Inferior parietal cortex (tissue), 1 donor: ENCODE measurements around the gene SARDH.

Source experiments
- DNase-seq: peaks from one replicate; pipeline ENCODE4 v3.0.0-alpha.2; 2016; ENCODE audit errors: extremely low spot score

The SARDH gene

DNA sequence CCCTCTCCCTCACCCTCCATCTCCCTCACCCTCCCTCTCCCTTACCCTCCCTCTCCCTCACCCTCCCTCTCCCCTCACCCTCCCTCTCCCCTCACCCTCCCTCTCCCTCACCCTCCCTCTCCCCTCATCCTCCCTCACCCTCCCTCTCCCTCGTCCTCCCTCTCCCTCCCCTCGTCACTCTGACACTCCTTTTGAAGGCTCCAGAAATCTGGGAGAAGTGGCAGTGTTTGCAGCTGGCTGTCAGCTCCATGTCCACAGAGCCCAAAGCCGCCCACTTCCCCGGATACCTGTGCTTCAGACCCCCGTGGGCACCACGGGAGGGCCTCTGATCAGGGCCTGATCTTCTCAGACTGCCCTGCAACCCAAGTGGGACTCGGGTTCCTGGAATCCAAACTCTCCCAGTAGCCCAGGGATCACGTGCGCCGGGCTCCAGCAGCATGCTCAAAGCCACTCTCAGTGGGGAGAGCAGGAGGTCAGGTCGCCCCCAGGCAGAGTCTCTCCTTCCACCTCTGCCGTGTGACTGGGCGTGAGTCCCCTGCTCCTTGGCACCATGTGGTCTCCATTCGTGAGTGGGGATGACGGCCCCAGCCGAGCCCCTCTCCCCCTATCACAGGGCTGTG lies 68.9 kb downstream of the SARDH start:
- no peak for DNase-seq

DNA sequence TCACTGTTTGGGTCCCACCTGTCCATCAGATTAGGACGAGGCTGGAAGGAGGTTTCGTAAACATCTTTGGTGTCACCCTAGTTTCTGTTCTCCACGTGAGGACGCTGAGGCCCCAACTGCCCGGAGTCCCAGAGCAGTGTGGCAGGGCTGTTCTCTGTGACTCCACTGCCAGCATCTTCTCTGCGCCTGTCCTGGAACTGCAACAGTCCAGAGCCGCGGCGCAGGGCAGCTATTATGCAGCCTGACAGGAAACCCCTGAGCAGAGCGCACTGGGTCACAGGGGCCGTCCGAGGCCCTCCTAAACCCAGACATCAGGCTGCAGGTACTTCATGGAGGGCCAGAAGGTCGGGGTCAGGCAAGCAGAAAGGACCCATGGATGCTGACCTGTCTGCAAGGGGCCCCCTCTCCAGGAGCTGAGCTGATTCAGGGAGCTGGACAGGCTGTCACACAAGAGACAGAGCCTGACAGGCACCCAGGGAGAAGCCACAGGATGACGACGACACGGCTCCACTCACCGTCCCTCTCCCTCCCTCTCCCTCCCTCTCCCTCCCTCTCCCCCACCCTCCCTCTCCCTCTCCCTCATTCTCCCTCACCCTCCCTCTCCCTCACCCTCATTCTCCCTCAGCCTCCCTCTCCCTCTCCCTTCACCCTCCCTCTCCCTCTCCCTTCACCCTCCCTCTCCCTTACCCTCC lies 70.2 kb downstream of the SARDH start:
- DNase-seq: no peak

DNA sequence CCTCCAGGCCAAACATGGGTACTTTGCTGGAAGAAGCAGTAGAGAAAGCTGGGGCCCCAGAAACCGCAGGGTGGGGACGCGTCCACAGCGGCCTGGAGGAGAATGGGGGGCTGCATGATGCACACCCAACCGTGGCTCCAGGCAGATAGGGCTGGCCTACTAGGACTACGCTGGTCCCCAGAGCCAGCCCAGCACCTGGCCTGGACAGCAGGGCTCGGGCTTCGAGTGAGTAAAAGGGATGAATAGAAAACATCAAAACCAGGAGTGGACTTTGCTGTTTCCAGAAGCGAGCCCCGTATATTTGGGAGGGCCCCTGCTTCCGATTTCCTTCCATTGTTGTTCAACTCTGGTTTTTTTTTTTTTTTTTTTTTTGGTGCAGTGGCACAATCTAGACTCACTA lies 71.3 kb downstream of the SARDH start:
- DNase-seq: no peak

DNA sequence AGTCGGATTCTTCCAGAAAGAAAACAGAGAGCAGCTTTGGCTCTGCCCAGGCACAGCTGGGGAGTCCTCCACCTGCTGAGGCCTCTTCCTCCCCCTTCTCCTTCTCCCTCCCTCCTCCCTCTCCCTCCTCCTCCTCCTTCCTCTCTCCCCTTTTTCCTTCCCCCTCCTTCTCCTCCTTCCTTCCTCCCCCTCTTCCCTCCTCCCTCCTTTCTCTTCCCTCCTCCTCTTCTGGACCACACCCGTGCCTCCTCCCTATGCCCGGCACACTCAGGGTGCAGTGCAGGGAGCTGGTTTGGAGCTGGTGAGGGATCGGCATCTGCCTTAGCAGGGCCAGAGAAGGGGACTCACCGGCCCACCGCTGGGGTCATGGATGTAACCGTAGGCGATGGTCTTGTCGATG lies 71.8 kb downstream of the SARDH start:
- no peak for DNase-seq

DNA sequence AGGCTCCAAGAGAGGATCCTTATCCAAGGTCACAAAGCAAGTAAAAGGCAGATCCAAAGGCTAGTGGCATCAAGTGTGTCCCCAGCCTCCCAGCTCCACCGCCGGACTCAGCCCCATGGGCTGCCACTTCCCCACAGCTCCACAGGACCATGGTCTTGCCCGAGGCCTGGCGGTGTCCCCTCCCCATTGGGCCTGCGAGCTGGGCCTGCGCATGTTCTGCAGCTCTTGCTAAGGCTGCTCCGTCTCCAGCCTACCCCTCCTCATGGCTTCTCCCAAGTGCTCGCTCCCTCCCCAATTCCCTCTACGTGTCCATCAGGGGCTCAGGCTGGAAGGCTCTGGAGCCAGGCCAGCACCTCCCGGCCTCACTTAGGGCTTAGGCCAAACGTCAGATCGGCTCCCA lies 72.6 kb downstream of the SARDH start:
- no peak for DNase-seq

DNA sequence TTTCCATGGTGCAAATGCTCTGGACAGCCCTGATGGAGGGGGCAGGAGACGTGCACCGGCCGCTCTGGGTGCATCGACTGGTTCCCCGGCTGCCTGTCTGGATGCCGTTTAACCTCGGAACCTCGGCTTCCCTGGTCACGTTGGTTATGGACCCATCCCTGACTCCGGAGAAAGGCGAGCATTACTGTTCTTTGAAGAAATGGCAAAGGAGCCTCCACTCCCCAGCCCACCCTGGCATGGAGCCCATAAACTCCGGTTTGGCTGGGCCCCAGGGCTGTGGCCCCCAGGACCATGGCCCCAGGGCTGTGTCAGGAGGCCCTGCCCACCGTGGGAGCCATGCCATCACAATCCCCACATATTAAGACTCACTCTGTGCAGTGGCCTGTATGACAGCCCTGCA lies 73.1 kb downstream of the SARDH start:
- no peak for DNase-seq

DNA sequence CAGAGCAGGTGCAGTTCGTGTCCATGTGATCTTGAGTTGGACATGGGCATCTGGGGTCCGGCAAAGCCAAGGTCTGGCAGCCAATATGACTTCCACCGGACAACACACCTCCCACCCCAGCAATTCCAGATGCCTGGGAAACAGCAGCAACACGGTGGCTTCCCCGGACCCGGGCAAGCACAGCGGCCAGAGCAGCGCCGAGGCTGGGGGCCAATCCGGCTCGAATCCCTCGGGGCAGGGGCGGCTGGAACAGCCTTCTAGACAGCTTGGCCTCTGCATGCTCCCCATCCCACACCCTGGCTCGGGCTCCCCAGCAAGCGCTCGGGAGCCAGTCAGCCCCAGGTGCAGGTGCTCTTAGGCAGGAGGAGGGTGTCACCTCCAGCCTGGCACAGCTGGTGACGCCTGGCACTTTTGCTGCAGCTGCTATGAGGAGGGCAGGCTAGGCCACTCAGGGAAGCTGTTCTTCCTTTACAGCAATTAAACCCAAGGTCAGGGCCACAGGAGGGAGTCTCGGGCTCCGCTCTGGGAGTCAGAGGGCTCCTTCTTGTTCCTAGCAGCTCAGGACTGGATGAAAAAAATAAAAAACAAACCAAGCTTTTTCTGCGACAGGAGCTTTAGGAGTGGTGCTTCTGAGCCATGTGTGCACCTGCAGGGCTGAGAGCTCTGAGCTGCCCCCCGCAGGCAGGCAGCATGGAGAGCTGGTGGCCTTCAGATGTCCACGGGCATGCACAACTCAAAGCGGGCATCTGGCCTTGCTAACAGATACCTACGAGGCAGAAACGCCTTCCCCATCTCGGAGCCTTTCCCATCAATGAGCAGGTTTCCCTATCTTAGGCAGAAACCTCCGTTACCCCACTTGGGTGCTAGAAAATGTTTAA lies 73.7 kb downstream of the SARDH start:
- no peak for DNase-seq

DNA sequence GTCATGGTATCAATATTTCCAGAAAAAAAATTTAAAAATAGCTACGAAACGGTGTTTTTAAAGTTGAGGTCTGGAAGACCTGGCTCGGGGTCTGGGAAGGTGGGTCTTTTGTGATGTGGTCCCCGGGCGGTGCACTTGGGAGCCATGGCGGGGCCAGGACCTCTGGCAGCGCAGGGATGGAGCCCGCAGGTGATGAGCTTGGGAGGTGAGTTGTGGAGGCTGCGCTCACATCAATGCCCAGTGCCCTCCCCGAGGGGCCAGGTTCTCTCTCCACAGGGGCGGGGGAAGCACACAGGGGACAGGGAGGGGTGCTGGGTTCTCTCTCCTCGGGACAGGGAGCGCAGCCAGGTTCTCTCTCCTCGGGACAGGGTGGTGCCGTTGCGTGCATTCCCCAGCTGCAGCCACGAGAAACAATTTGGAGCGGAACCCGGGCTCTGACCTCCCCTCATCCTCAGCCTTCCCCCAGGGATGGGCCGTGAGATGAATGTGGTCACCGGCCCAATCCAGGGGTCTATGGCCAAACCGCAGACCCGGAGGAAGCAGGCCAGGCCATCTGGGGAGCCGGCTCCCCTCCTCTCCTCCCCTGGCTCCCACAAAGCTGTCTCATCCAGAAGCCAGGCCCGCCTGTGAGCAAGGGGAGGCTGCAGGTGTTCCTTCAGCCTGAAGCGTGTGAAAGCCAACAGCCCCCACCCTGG lies 76.2 kb downstream of the SARDH start:
- DNase-seq: no peak

DNA sequence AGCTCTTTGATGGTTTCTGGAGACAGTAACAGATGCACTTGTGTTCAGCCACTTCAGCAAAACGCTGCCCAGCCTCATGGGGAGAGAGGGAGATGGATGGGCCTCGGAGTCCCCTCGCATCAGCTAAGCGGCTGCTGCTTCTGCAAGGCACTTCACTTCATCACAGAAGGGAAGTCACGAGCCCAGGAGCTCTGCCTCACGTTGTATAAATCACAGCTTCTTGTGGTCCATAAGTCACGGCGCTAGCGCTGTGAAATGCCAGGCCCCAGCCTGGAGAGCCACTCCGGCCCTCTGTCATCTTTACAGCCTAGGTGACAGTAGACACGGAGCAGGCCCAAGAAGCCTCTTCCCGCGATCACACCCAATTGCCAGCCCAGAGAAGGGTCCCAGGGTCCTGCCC lies 78.6 kb downstream of the SARDH start:
- DNase-seq: no peak

DNA sequence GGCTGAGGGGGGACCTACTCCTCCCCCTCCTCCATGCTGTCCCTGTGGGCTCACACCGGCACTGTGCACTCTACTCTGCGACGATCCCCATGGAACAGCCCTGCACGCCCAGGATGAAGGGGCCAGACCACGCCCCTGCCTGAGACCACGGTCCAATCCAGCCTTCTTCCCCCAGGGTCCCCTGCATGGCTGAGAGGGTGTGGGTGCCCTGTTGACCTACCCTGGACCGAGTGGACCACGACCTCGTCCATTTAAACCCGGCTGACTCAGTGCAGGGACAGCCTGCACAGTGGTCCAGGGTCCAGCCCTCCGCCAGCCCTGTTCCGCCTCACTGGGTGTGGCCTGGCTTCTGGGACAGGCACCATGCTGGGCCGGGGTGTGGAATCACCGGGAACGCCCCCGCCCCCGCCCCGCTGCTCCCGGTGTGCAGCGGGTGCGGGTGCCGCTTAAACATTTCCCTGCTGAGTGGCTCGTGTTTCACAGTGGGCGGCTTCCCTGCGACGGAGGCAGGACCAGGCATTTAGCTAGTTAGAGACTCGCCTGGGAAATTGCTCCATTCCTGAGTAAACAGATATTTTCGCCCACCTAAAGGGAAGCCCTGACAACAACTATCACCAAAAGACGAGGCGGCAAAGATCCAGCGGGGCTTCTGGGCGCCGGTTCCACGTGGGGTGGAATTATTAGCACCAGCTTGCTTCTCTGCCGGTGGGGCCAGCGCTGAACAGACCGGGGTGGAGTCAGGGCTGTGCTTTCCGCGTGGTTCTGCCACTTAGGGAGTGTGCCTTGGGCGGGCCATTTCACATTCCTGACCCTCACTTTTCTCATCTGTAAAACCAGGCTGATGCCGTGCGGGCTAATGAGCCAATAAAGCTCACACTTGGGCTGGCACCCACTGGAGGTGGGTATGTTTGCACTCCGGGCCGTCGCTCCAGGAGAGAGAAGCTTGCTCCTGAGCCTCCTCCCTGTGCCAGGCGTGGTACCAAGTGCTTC lies 79.4 kb downstream of the SARDH start:
- no peak for DNase-seq

DNA sequence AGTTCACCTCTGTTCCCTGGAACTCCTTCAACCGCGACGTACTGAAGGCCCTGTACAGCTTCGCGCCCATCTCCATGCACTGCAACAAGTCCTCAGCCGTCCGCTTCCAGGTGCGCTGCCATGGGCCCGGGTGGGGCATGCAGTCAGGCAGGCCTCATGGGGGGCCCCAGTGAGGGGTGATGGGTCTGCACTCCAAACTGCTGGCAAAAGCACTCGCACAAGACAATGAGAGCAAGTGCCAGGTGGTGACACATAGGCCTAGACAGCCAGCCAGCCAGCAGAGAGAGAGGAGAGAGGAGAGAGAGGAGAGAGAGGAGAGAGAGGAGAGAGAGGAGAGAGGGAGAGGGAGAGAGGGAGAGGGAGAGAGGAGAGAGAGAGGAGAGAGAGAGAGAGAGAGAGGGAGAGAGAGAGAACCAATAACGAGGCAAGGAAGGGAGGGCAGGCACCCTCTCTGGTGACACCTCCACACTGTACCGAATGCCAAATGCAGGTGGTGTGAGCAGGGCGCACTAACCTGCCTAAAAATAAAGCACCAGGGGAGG lies 81.0 kb downstream of the SARDH start:
- DNase-seq: no peak

DNA sequence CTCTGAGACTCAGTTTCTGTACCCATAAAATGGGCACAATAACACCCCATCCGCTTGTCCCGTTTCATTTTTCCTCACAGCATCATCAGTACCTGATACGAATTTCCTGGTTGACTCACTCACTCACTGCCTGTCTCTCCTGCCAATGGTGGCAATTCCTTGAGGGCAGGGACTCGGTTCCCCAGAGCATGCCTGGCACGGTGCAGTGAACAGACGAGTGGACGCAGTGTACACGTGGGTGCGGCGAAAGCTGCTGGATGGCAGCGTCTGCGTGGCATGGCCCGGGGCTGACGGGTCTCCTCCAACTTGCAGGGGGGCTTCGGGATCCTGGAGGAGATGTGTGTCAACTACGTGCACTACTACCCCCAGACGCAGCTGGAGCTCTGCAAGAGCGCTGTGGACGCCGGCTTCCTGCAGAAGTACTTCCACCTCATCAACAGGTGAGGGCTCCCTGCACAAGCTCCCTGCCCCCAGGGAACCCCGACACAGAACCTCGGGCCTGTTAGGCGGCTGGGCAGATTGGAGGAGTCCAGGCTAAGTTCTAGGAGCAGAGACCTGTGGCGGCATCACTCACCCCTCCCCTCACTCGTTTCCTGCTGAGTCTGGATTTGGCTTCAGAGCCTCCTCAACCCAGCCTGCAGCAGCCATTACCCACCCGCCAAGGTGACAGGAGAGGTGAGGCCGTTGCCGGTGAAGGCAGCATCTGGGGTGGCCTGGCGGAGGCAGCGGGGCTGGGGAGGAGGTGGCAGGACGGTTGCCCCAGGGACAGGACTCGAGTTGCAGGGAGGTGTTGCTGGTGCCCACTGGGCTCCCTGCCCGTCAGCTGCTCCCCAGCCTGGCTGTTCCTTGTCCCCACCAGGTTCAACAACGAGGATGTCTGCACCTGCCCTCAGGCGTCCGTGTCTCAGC lies 81.7 kb downstream of the SARDH start:
- DNase-seq: no peak

DNA sequence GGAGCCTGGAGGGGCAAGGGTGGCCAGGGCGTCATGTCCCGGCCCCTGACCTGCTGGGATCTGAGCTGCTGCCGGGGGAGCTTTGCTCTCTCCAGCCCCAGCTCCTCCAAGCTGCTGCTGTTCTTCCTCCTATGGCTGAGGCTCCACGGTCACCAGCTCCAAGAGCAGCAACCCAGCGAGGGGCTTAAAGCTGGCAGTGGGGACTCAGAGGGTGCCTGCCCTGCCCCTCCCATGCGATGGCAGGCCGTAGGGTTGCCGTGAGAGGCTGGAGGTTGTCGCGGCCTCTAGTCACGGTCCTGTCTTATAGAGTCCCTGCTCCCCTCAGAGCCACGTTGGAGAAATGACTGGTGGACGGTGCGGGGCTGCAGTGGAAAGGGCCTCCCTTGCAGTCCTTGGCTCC lies 82.5 kb downstream of the SARDH start:
- no peak for DNase-seq

DNA sequence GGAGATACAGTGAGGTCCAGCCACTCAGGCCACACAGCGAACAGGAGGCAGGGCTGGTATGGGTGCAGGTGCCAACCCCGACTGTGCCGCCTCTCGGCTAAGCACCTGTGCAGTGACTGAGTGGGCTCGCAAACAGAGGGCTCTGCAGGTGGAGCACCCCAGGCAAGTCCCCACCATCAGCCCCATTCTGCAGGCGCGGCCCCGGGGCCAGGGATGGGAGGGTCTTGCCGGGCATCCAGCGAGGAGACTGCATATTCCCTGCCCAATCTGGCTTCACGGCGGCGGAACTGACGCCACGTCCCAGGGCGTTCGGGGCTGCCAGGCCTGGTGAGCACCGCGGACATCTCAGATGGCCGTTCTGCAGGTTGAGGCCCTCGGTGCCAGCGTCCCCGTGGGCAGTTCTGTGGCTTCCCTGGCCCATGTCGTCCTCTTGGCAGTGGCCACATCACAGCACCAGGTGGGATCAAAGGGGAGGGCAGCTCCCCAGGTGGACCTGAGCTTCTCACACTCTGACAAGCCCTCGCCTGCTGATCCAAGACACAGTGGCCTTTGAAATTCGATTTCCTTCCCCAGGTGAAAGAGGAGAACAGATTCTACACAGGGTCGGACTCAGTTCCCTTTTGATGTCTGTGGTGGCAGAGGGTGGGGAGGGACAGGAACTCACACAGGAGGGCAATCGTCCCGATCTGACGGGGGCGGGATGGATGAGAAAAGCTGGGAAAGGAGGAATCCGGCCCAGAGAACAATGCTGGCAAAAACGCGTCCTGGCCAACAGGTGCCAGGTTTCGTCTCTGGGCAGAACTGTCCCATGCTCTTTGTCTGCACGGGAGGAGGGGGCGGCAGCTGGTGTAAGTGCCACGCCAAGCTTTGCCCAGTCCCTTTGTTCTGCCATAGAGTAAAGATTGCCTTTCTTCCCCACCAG lies 83.2 kb downstream of the SARDH start:
- no peak for DNase-seq

DNA sequence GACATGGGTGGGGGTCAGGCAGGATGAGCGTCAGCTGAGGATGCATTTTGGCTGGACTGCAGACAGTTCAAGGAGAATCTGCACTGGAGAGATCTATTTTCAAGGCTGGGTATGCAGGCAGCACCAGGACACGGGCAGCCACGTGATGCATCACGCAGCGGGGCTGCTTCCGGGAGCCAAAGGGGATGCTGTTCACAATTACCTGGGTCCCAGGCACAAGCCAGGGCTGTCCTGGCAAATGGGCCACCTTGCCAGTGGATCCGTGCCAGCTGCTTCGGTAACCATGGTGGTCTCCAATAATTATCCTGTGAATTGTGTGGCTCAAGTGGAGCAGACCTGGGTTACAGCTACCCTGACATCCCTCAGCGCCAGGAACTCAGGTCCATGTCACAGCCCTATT lies 84.5 kb downstream of the SARDH start:
- no peak for DNase-seq

DNA sequence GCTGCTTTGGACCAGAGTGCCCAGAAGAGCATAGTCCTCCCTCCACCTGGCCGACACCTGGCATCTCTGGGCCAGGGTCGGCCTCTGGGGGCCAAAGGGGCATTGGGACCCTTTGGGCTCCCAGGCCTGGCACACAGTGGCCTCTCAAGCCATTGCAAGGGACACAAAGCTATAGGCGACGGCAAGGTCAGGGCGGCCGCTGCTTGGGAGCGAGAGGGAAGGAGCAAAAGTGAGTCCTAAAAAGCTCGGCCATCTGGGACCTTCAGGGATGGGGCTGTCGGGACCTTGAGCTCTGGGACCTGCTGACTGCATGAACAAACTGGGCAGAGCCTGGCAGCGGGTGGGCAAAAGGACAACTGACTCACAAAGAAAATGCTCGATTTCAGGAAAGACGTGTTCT lies 88.1 kb downstream of the SARDH start:
- no peak for DNase-seq

DNA sequence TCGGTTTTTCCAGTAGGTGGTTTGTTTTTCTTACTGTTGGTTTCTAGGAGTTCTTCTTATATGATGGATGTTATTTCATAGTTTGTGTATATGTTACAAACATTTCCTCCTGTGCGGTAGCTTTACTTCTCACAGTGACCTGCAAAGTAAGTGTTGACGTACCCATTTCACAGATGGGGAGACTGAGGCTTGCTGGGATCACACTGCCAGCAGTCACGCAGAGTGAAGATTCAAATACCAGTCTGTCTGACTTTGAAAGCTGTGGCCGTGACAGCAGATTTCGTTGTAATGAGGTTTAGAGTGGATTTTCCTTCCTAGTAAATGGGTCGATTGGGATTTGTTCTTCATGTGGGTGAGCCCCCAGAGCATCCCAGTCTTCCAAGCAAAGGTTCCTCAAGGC lies 89.0 kb downstream of the SARDH start:
- no peak for DNase-seq

DNA sequence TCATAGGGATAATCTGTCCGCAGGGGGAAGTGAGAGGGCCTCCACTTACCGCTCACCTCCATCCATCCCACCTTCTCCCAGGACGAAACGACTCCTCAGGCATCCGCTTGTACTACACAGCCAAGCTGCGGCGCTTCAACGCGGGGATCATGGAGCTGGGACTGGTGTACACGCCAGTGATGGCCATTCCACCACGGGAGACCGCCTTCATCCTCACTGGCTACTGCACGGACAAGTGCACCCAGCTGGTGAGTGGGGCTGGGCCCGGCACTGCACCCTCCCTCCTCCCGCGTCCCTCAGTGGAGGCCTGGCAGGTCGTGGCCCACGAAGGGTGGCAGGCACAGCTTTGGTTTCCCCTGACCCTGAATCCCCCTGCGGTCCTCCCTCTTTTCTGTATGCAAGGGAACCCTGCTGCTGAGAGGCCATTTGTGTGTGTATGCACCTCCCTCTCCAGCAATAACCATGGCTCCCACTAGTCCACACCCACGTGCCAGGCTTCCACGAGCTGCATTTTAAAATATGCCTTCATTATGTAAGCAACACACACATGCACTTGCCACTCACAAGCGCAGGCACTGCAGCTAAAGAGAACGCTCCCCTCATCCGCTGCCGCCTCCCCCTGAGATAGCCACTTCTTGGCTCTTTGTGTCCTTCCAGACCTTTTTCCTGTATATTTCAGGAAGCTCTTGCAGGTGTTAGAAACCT lies 90.2 kb downstream of the SARDH start:
- DNase-seq: no peak
